HepG2 (cell line): ENCODE results near the gene CDYL. TPM values are rescaled to one million over a fixed set of nuclear protein-coding genes. Genes with fewer than 3 reads are reported as not detected.

Source experiments
- ATAC-seq: fragments of 200-7000 bp; cut with Tn5 transposase; 3 replicates; pipeline ENCODE4 v1.9.1; 2020; ENCODE audit warnings: mild to moderate bottlenecking, moderate library complexity
- BruUV-seq: library from RNA; stranded (reverse); fragments of 400-500 nt; replicated peaks from 2 replicates; lab custom pipeline; 2021; lab: Mats Ljungman, UMichigan
- CTCF ChIA-PET: fragments of 300-600 bp; formaldehyde crosslinking; extraction: SDS; loops from one replicate; lab custom pipeline; 2021; ENCODE audit warnings: low total read pairs, inconsistent platforms, low intra/inter-chr PET ratio; lab: Yijun Ruan, JAX
- POLR2A ChIA-PET: fragments of 350-600 bp; sonication (Branson Sonifier 250); formaldehyde crosslinking; loops from one replicate; lab custom pipeline; 2020; ENCODE audit warnings: antibody characterized with exemption, inconsistent platforms; lab: Yijun Ruan, JAX
- DNase-seq: peaks from one replicate; pipeline ENCODE4 v3.0.0-alpha.2; 2015; ENCODE audit warnings: low spot score
- FAIRE-seq: peaks from 3 replicates; lab custom pipeline; 2011; peaks lifted over from hg19 to GRCh38; lab: Jason Lieb, UNC
- H2AFZ ChIP-seq: one replicate; pipeline ENCODE4 v1.6.1; 2011; ENCODE audit warnings: low read length, inconsistent platforms
- H3K27ac ChIP-seq: fragments of 300-600 bp; 3 replicates; pipeline ENCODE4 v1.8.0; 2011; ENCODE audit warnings: mixed run types, mild to moderate bottlenecking, mixed read lengths, low read length, inconsistent platforms; ENCODE audit not compliant: insufficient read depth; ENCODE audit errors: extremely low read length
- H3K27me3 ChIP-seq, 2 experiments: fragments of 200-600 bp in 1 of 2; 2 replicates in 1 of 2; 3 replicates in 1 of 2; pipeline versions ENCODE4 v1.6.0 to v1.8.0; 2011; ENCODE audit warnings: low read length in 2 of 2, mild to moderate bottlenecking in 2 of 2, moderate library complexity in 2 of 2, inconsistent platforms in 1 of 2; ENCODE audit not compliant: insufficient read depth in 2 of 2, control insufficient read depth in 1 of 2
- H3K36me3 ChIP-seq, 2 experiments: fragments of 200-600 bp in 1 of 2; replicated peaks in 1 of 2; 2 replicates in 1 of 2; 3 replicates in 1 of 2; pipeline versions ENCODE4 v1.5.1 to v1.8.0; 2011; ENCODE audit warnings: low read length in 2 of 2, inconsistent platforms in 1 of 2; ENCODE audit not compliant: insufficient read depth in 2 of 2, control insufficient read depth in 1 of 2
- H3K4me1 ChIP-seq: 2 replicates; pipeline ENCODE4 v1.5.1; 2012; ENCODE audit warnings: low read length, inconsistent platforms; ENCODE audit not compliant: insufficient read depth
- H3K4me2 ChIP-seq: 2 replicates; pipeline ENCODE4 v1.6.0; 2011; ENCODE audit warnings: low read depth, low read length, inconsistent platforms
- H3K4me3 ChIP-seq, 3 experiments: fragments of 200-600 bp in 1 of 3; sonication (generic), shearing (Covaris generic) in 1 of 3; replicated peaks in 1 of 3; 2 replicates each; pipeline ENCODE4 v1.5.1; 2011 to 2016; ENCODE audit warnings: low read length in 3 of 3, inconsistent platforms in 2 of 3, low read depth in 2 of 3, mild to moderate bottlenecking in 2 of 3, control low read depth in 1 of 3, mixed read lengths in 1 of 3; ENCODE audit not compliant: insufficient read depth in 1 of 3
- H3K79me2 ChIP-seq: one replicate; pipeline ENCODE4 v1.6.1; 2011; ENCODE audit warnings: low read length, inconsistent platforms; ENCODE audit not compliant: insufficient read depth
- H3K9ac ChIP-seq: 2 replicates; pipeline ENCODE4 v1.6.0; 2011; ENCODE audit warnings: mild to moderate bottlenecking, low read depth, low read length, inconsistent platforms; ENCODE audit not compliant: insufficient read depth
- H3K9me3 ChIP-seq: 2 replicates; pipeline ENCODE4 v1.5.1; 2012; ENCODE audit warnings: mild to moderate bottlenecking, low read length
- H4K20me1 ChIP-seq: 2 replicates; pipeline ENCODE4 v1.6.0; 2011; ENCODE audit warnings: inconsistent platforms, mild to moderate bottlenecking, low read length, moderate library complexity; ENCODE audit not compliant: insufficient read depth
- MAFG ChIP-seq: sonication (generic); formaldehyde crosslinking; IDR thresholded peaks from 2 replicates; pipeline ENCODE4 v1.5.1; 2020; ENCODE audit warnings: mild to moderate bottlenecking, missing genetic modification reagents
- MAFK ChIP-seq, 2 experiments: IDR thresholded peaks in 1 of 2; conservative IDR thresholded peaks in 1 of 2; 2 replicates each; pipeline ENCODE4 v1.6.1; 2011; ENCODE audit warnings: improper control_type of control experiment in 2 of 2, low read length in 2 of 2
- ZNF235 ChIP-seq: sonication (generic); formaldehyde crosslinking; IDR thresholded peaks from 2 replicates; pipeline ENCODE4 v1.8.1; 2023; ENCODE audit warnings: mild to moderate bottlenecking, missing genetic modification reagents, borderline replicate concordance
- ZNF570 ChIP-seq: sonication (generic); formaldehyde crosslinking; IDR thresholded peaks from 2 replicates; pipeline ENCODE4 v1.4.0; 2020; ENCODE audit warnings: mild to moderate bottlenecking, missing genetic modification reagents, borderline replicate concordance
- WGBS: methylation state at CpG from one replicate; pipeline ENCODE4 v1.1.6; 2017; ENCODE audit warnings: low lambda C conversion rate; 5-methylcytosine and 5-hydroxymethylcytosine counted together
- in situ Hi-C: cut with HindIII; loops from 2 replicates; pipeline ENCODE4 v1.10.0; 2017; ENCODE audit warnings: low pct_unique_long_range_greater_than_20kb; ENCODE audit not compliant: extremely low pct_ligation_motif_present
- intact Hi-C: fragments of 100-400 bp; cut with micrococcal nuclease; formaldehyde crosslinking; loops from one replicate; pipeline ENCODE4 v1.10.0; 2022; ENCODE audit not compliant: unreplicated experiment
- polyA plus RNA-seq, 8 experiments: library from polyadenylated mRNA; depleted of rRNA in 3 of 8; stranded (reverse) in 7 of 8; unstranded in 1 of 8; fragments of >200 nt; fragmentation: Illumina TruSeq in 4 of 8; extraction: Trizol in 4 of 8; gene quantifications; 2 replicates each; pipeline versions ENCODE4 v1.2.1 to v1.2.3, GENCODE V29; 2011 to 2016; ENCODE audit warnings: low read depth in 4 of 8, missing spikeins in 1 of 8, mixed read lengths in 1 of 8; ENCODE audit not compliant: insufficient read depth in 1 of 8
- total RNA-seq, 5 experiments: library from RNA; depleted of rRNA; stranded (reverse); fragments of >200 nt; fragmentation: Illumina TruSeq; extraction: Trizol; gene quantifications; 2 replicates each; pipeline ENCODE4 v1.2.3, GENCODE V29; 2016; ENCODE audit warnings: low read depth in 1 of 5
- TF ChIP-seq, protein P1 (sequence below): sonication (generic); formaldehyde crosslinking; IDR thresholded peaks from 2 replicates; pipeline ENCODE4 v1.5.1; 2020; ENCODE audit warnings: missing genetic modification reagents, mild to moderate bottlenecking, borderline replicate concordance

CDYL gene
- total and polyA plus RNA-seq, 2 of the 13 experiments (the other 11 are each of a cell fraction or from before 2014, with no cell fraction given) = 22.8 to 105 TPM

DNA sequence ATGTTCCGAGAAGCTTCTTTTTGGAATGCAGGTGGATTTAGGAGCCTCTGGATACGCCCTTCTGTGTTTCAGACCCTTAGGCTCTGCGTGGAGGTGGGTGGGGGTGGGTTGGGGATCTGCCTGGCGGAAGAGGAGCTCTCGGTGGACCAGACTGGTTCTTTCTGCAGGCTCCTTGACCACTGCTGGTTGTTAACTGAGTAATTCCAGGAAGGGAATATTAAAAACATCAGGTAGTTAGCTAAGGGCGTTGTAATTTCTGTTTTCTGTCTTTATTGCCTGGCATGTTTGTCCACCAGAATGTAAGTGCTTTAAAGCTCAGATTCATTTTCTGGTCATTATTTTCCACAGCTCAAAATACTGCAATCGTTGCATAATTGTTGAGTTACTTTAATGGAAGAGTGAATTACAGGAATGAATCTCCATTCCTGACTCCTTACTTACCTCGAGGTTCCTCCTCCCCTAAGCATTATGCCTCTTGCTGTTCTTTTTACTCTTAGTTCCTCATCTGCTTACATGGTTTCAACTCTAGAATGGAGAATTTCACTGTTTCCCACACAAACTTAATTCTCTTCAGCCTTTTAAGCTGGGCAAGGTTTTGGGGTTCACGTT, 5.9 kb downstream of the CDYL start:
- H4K20me1 ChIP-seq = peaks cover 4% of the 10 kb centered on the region
- peaks cover 51% of the 10 kb centered on the region for H3K4me1 ChIP-seq
- no peak for TF ChIP-seq ZNF570
- 0 out of 4 replicates have a peak, but pooled peaks of 1 of the 2 experiments have one; percentile 11 for TF ChIP-seq MAFK (conservative IDR thresholded peaks at IDR 0.05 in 1 of 2, IDR thresholded peaks at IDR 0.05 in 1 of 2; ENCODE audit: low read length in 2 of 2)
- H2AFZ ChIP-seq = no peak overlapping the region
- no peak overlapping the region for H3K4me3 ChIP-seq
- ChIA-PET POLR2A (no interaction called here), CTCF (no interaction called here)
- H3K27me3 ChIP-seq = no peaks in the 10 kb centered on the region; a peak in 1 of 5 replicates
- no peak overlapping the region for H3K27ac ChIP-seq
- H3K79me2 ChIP-seq = peaks cover 96% of the 10 kb centered on the region
- BruUV-seq = no TSS peak
- no peaks in the 10 kb centered on the region for H3K36me3 ChIP-seq
- intact Hi-C loops = no loop called here
- FAIRE-seq (no peak), DNase-seq (no peak), ATAC-seq (no peak)
- no peak overlapping the region for H3K9ac ChIP-seq
- peaks cover 15% of the 10 kb centered on the region for H3K9me3 ChIP-seq
- 94% methylated on average over 9 of the region's 9 CpGs for WGBS
- no peak overlapping the region for H3K4me2 ChIP-seq
- in situ Hi-C loops = no loop called here

DNA sequence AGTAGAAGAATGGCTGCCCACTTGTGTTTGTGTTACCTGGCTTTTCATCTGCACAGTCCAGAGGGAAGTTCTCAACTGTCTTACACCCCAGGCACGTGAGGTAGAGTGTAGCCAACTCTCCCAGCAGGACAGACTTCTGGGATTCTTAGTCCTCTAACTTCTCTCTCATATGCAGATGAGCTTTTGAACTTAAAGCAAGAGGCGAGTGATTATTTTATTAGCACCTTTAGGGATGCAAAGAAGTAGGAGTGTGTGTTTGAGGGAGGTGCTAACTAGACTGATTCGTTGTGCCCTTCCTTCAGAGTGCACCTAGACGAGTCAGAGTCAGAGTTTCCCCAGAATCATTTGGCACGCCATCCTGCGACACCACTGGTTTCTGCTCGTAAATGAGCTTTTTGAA, 10.8 kb downstream of the CDYL start:
- FAIRE-seq = no peak

More for the DNA sequence above, 10.8 kb downstream of the CDYL start:
- Histone ChIP-seq H4K20me1 (peaks cover 11% of the 10 kb centered on the region), H3K4me3 (no peak overlapping the region), H3K4me2 (no peak overlapping the region), H2AFZ (no peak overlapping the region), H3K27ac (no peak overlapping the region), H3K9me3 (no peaks in the 10 kb centered on the region), H3K79me2 (peaks cover 89% of the 10 kb centered on the region), H3K27me3 (no peaks in the 10 kb centered on the region), H3K4me1 (peaks cover 35% of the 10 kb centered on the region), H3K36me3 (no peaks in the 10 kb centered on the region), H3K9ac (no peak overlapping the region)
- no peak for DNase-seq
- intact Hi-C loops (no loop called here), in situ Hi-C loops (no loop called here)
- ChIA-PET POLR2A (no interaction called here), CTCF (no interaction called here)
- peak; percentile 31; the same call in 1 of the 3 replicates for ATAC-seq
- TF ChIP-seq MAFG (CRISPR knock-in tag) (0 out of 2 replicates have a peak, but pooled peaks have one; percentile 18), ZNF235 (CRISPR knock-in tag) (no peak)
- TF ChIP-seq, protein P1, sequence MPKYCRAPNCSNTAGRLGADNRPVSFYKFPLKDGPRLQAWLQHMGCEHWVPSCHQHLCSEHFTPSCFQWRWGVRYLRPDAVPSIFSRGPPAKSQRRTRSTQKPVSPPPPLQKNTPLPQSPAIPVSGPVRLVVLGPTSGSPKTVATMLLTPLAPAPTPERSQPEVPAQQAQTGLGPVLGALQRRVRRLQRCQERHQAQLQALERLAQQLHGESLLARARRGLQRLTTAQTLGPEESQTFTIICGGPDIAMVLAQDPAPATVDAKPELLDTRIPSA (CRISPR knock-in tag) = 0 out of 2 replicates have a peak, but pooled peaks have one; percentile 34
- BruUV-seq = no TSS peak
- 94% methylated on average over 7 of the region's 7 CpGs for WGBS
